Dermis microvascular lymphatic vessel endothelial cell (primary cell): ENCODE results near the gene XPC. TPM values are rescaled to one million over a fixed set of nuclear protein-coding genes. Genes with fewer than 3 reads are reported as not detected.

Experiments used
- DNase-seq, 2 donors: peaks; one replicate each; pipeline versions ENCODE4 v3.0.0 to v3.0.0-alpha.2; 2010; ENCODE audit warnings: low read depth in 2 of 2
- total RNA-seq: library from RNA; depleted of rRNA; stranded (reverse); fragments of >200 nt; gene quantifications from 2 replicates; pipeline ENCODE4 v1.2.1, GENCODE V29; 2014

Gene XPC
- total RNA-seq, 1 donor from 2014 or later = 29.1 TPM

DNA sequence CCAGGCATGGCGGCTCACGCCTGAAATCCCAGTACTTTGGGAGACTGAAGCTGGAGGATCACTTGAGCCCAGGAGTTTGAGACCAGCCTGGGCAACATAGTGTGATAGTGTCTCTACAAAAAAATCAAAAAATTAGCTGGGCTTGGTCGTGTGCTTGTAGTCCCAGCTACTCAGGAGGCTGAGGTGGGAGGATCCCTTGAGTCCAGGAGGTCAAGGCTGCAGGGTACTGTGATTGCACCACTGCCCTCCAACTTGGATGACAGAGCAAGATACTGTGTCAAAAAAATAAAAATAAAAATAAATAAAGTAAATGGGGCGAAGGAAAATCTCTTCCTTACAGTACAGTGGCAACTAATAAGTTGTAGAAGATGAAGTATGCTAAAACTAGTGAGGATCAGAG is 29.8 kb upstream of the XPC start:
- no peak for DNase-seq

DNA sequence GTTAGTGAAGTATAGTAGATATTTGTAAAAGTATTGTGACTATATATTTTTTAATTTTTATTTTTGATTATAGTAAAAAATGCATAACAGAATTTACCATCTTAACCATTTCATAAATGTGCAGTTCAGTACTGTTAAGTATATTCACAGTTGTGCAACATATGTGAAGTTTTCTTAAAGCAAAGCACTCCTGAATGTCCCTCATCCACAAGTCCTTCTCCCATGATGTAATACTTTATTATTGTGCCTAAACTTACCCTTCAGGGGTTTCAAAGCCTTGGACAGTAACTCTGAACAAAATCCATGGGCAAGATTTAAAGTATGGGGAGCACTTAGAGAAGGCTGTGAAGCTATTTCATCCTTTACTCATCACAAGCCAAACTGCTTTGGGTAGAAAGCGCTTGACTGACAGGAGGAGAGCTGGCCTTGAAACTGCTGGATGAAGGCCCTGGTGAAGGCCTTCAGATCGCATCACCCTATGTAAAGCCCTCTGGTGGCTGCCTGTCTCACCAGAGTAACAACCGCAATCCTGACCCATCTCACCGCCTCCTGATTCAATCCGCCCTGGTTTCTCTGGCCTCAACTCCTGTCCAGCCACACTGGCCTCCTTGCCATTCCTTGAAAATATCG is 28.3 kb upstream of the XPC start:
- no peak for DNase-seq

DNA sequence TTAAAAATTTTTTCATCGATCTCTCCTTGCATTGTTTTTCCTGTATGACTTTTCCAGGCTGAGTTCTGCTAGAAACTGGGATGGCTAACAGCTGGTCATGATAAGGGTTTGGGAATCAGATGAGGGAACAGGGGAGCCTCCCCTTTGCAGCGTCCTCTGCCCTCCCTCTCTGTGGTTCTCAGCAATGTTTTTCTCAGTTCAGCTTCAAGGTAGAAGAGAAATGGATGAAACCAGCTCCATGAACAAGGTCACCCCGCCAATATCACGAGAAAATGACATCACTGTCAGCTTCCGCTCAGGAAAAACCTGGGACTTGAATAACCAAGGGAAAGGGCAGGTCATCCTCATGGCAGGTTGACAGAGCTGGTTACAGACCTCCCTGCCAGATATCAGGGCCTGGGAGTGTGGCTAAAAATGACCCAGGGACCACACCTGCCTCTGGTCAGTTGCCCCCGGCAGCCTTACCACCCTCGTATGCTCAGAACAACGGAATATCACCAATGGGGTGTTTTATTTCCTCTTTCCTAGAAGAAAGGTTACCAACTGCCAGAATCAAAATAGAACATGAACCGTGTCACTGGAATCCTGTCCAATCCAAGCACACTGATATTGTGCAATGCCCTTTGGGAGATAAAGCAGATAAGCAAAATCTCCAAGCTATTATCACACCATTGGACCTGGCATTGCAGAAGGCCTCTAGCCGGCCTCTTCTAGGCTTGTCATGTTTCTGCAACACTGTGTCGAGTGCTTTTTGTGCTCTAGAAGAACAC is 26.3 kb upstream of the XPC start:
- peak; percentile 57 to 84 for DNase-seq

GRCh38 chr3:14203521-14204079 is 25.2 kb upstream of the XPC start:
- DNase-seq = peak; percentile 81 to 86

DNA sequence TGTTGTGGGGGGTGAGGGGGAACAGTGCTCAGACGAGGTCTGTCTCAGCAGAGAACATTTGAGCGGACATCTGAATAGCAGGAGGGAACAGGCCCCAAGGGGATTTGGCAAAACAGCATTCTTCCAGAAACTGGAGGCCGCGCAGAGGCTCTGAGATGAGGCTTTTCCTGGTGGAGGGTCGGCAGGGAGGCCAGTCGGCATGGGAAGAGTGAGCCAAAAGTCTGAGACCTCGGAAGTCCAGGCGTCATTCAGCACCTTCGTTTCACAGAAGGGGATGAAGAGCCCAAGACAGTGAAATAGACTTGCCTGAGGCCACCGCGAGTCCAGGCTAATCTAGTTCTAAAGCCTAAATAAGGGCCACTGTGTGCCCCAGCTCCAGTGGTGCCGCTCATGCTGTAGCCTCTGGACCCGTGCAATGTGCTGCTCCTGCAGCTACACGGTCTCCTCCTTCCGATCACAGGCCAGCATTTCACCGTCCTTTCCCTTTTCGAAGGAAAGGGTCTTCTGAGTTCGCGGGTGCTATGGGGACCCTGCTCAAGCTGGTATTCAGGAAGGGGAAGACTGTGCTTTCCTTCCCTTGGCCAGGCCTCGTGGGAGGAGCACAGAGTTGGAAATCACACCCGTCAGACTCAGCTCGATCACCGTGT is 24.6 kb upstream of the XPC start:
- DNase-seq = no peak

DNA sequence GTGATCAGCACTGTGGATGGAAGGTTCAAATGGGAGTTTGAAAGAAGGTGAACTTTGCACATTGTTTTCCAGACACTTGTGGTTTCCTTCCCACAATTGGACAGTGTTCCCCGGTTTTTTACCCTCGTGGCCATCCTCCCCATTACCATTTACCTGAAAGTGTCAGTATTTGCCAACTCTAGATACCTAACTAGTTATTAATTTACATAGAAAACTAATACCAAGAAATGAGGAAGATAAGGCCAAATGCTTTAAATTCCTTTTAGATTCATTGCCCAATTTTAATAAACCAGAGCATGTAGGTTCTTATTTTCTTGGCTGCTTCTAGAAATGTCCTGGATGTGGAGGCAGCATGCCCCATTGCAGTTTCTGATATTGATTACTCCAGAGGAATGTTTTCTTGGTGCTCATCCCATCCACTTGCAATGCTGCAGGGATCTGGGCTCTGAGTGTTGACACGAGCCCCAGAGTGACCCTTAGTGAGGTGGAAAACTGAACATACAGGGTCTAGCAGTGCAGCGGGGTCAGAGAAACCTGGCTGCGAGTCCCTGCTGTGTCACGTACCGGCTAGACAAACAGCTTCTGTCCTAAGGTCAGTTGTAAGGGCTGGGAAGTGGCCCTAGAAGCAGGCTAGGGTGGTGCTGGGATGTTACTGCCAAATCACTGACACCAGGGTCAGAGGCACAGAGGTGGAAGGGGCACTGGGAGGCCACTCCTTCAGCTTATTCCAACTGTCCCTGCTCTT is 23.7 kb upstream of the XPC start:
- no peak for DNase-seq

- peak in 1 of 2 donors; percentile 23 for DNase-seq
These were observed 22.4 kb upstream of the XPC start for GRCh38 chr3:14200841-14201240.

DNA sequence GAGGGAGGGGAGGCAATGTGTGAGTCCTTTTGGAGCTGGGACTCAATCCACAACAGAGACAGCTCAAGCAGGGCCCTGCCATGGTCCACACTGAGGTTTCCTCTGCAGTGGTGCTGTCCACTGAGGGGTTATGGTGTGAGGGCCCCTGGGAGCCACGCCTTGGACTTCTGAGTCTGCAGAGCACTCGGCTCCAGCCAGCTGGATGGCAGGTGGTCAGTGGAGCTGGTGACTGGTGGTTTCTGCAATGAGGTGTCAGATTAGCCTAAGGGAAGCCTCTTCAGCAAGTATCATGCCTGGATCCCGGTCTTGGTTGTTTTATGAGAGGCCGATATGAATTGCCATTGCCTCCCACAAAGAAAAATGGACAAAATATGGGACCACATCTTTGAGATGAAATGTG is 21.9 kb upstream of the XPC start:
- DNase-seq = no peak

DNA sequence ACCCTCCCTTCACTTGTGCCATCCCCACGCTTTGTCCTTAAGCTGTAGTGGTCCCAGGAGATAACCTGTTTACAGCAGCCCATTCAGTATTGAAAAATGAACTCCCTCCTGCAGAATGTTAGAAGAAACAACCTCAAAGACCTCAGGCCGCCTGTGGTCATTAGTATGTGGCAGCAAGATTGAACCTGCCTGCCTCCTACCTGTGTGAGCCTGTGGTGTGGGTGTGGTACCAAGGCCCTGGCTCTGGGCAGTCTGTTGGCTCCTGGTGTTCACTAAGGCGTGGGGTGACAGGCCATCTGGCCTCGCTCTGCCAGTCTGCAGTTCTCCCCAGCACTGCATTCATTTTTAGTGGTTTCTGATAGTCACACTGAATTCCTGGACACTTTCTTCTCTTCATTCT is 21.2 kb upstream of the XPC start:
- DNase-seq = no peak

GRCh38 chr3:14194865-14195264 is 16.5 kb upstream of the XPC start:
- DNase-seq = no peak

- no peak for DNase-seq
These were observed 9.8 kb upstream of the XPC start for GRCh38 chr3:14188041-14188754.

DNA sequence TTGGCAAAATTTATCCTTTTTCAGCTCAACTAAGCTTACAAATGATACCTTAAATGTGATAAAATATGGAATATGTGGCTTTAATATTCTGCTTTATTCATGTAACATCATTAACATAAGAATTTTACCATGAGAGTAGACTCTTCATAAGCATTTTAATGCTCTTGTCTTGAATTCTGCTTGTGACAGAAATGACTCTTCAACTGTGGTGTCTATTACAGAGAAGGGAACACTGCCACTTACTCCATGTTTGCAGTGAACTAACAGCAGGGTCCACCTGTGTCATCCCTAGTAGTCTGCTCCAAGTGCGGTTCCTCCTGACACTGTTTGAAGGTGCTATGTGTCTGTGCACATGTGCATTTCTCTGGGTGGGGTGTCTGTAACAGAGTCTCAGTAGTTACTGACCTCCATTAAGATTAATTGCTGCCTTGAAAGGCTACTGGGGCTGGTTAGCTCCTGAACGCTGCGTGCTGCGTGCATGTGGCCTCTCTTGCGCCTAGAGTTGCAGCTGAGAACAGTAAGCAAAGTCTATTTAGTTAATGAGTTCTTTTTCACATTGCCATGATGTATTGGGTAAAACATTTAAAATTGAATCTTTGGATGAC is 8.6 kb upstream of the XPC start:
- DNase-seq = no peak

DNA sequence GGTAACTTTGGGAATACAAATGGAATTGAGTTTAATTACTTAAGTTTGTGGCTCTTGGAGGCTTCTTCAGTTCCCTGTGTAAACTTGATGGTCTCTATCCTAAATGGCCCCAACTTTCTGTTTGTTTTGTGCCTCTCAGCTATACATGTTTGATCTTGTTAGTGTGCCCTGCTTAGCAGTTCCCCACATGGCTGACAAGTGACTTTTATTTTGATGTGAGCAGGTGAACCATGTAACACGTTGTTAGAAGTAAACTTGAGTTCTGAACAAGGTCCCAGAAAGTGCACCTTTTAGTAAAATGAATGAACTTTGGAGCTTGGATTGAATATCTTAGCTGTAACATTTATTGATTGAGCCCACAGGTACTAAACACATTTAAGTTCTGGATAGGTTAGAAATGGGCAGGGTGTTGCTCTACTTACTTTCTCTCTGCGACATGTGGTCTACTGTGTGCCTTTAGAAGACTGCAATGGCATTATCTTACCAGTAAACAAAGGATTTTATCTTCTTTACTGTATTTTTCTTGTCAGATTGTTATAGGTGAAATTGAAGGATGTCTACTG is 4.7 kb upstream of the XPC start:
- no peak for DNase-seq

- no peak for DNase-seq
These were observed 2.9 kb upstream of the XPC start for GRCh38 chr3:14181253-14181652.

DNA sequence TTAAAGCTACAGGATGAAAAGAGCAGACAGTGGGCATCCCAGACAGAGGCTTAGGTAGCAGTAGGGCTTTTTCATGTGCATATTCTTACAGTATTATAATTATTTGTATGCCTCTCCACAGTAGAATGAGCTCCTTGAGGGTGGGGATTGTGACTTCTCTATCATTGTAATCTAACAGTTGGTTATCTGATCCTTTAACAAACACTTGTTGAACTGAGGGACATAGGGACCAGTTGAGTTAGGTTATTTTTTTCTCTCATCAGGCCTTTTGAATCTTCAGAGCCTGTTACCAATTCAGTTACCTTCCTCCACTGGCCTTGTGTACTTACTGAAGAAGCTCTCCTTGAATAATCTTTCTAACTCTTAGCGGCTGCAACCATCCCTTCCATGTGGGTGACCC is 1.4 kb upstream of the XPC start:
- DNase-seq = no peak

GRCh38 chr3:14179114-14179465 is 689 bp upstream of the XPC start:
- DNase-seq = no peak

DNA sequence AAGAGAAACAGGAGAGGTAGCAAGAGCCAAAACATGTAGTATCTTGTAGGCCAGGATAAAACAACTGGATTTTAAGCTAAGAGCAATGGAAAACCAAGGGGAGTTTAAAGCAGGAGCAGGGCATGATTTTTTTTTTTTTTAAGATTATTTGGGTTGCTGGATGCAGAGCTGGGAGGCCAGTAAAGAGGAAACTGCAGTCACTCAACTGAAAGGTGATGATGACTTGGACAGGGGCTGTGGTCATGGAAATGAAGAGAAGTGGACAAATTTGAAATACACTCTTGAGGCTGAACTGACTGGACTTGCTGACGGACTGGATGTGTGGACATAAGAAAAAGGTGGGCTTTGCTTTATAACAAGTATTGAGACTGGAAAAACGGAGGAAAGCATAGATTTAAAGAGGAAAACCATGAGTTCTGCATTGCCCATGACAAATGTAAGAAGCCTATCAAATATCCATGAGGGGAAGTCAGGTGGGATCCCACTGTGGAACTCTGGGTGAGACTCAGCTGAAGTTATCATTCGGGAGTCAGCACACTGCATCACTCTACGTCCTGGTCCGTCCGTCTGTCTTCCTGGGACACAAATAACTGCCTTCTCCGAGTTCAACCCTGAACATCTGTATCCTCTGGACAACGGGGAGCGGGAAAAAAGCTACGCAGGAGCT is 688 bp downstream of the XPC start:
- peak in 1 of 2 donors; percentile 21 for DNase-seq

DNA sequence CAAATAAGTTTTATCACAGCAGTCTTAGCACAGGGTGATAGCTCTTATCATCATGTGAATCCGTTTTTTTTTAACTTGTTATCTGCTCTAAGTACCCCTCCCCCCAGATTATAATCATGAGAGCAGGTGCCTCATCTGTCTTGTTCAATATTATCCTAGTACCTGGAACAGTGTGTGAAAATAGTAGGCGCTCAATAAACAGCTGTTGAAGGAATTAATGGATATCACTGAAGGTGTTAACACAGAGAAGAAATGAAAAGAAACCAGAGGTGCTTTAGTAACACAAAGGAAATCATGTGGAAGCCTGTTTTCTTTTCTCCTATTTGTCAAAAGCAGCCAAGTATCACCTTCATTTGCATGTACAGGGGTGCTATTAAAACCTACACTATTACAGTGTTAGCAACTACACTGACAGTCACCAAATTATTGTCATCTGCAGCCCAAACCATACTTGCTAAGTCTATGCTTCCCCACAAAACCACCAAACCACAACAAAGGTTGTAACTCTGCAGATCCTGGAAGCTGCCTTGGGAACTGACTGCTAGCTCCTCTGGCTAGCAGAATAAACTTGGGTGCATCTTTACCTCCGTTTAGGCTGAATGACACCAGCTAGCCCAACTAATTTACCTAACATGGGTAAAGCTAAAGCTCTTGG is 2.9 kb downstream of the XPC start:
- DNase-seq = no peak

- no peak for DNase-seq
These were observed 3.9 kb downstream of the XPC start for GRCh38 chr3:14174483-14174882.
